Suppressor macrophage treated with lipopolysaccharide for 4 hours (primary cell): ENCODE data around the gene AIF1L.

Experiments used
- DNase-seq: peaks from one replicate; pipeline ENCODE4 v3.0.0-alpha.2; 2020

The AIF1L gene

DNA sequence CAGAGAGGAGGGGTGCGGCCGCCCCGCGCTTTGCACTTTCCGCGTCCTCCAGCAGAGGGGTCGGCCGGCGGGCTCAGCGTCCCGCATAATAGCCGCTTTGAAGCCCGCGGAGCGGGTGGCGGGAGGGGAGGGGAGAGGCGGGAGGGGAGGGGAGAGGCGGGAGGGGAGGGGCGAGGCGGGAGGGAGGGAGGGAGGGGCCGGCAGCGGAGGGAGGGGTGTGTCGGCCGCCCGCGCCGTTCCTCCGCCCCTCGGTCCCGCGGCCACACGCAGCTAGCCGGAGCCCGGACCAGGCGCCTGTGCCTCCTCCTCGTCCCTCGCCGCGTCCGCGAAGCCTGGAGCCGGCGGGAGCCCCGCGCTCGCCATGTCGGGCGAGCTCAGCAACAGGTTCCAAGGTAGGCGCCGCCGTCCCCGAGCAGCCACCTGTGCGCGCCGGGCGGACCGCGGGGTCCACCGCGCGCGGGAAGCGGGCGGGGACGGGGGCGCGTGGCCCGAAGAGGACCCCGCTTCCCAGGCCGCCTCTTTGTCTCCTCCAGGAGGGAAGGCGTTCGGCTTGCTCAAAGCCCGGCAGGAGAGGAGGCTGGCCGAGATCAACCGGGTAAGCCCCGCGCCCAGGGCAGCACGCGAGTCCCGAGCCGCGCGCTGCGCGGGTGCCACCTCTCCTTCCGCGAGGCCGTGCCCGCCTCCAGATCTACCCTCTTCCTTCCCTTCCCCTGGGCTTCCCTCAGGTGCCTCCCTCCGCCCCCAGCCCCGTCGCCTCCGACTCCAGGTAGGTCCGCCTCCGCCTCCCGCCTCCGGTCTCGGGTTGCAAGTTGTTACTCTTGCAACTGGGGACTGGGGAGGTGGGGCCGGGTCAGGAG is at the start of gene AIF1L:
AIF1L (plus strand) TSS at position 263 of the 857 bp plus-strand sequence; CDS start at position 362, 99 bp downstream.
- no peak for DNase-seq

DNA sequence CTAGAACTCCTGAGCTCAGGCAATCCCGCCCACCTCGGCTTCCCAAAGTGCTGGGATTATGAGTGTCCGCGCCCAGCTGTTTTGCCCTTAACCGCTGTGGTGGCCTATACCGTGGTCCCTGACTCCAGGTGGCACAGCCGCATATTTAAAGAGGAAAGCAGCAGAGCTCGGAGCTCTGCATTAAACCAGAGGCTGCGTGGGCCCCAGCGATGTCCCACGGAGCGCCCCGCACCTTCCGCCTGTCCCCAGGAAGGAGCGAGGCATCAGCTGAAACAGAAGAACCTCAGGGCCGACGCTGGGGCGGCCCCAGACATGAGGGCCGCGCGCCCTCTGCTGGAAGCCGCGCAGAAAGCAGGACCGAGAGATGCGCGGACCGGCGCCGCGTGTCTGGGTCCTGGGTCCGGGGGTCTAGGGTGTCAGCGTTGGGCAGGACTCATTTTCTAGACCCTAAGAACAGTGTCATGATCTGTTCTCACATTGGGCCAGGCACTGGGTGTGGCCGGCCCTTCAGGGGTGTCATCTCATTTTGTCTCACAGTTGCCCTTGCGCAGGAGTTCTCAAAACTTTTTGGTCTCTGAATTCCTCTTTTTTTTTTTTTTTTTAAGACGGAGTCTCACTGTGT is 49.6 kb upstream of the AIF1L start:
- peak; percentile 86 for DNase-seq

- DNase-seq: no peak
Measured at GRCh38 chr9:131048332-131048731, 48.0 kb upstream of the AIF1L start.

GRCh38 chr9:131048820-131049219 is 47.5 kb upstream of the AIF1L start:
- DNase-seq: no peak

DNA sequence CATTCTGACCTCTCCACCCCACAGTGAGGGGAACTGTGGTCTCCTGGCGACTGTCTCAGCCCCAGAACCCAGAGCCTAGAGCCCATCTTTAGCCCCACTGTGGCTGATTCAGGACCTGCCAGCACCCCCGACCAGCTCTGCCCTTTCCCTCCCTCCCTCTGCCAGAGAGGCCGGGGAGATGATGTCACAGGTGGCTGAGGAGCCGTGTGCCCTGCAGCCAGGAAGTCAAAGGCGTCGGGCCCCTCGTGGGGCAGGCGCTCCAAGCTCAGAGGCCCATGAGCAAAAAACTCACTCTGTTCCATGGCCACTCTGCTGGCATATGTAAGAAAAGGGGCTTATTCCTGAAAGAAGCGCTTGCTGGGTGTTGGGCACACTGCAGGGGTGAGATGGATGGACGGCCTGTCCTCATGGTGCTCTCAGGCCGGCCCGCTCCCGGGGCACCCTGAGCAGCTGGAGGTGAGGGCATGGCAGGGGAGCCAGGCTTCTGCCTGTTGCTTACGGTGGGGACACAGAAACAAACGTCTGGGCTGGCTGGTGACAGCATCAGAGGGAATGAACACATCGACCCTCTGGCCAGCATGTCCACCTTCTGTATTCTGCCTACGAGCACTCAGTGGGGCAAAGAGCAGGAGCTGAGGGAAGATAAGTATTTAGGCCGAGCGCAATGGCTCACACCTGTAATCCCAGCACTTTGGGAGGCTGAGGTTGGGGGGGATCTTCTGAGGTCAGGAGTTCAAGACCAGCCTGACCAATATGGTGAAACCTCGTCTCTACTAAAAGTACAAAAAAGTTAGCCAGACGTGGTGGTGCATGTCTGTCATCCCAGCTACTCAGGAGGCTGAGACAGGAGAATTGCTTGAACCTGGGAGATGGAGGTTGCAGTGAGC is 46.3 kb upstream of the AIF1L start:
- no peak for DNase-seq

- no peak for DNase-seq
Measured at GRCh38 chr9:131050831-131051230, 45.5 kb upstream of the AIF1L start.

GRCh38 chr9:131051592-131052517 is 44.5 kb upstream of the AIF1L start:
- no peak for DNase-seq

- DNase-seq: no peak
Measured at GRCh38 chr9:131053896-131054295, 42.4 kb upstream of the AIF1L start.

DNA sequence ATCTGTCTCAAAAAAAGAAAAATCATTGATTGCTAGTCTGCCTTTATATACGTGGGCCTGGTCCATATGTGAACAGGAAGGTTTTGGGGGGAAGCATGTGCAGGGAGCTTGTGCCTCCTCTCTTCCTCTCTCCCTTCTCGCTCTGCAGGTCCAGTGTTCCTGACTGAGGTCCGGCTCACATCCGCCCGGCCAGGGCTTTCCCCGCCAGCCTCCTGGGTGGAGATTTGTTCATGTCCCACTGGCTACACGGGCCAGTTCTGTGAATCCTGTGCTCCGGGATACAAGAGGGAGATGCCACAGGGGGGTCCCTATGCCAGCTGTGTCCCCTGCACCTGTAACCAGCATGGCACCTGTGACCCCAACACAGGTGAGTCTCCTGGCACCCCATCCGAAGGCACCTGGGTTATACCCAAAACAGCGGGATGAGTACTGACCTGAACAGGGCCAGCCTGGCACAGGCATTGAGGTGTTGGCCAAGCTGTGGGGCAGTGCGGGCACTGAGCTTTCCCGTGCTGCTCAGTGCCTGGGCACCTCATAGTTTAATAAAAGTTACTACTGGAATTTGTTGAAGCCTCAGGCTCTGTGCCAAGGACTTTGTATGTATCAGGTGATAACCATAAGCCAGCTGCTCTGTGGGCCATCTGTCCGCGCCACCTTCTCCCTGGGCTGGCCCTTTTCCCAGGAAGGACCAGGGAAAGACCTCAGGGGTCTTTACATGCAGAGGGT is 39.4 kb upstream of the AIF1L start:
- no peak for DNase-seq

DNA sequence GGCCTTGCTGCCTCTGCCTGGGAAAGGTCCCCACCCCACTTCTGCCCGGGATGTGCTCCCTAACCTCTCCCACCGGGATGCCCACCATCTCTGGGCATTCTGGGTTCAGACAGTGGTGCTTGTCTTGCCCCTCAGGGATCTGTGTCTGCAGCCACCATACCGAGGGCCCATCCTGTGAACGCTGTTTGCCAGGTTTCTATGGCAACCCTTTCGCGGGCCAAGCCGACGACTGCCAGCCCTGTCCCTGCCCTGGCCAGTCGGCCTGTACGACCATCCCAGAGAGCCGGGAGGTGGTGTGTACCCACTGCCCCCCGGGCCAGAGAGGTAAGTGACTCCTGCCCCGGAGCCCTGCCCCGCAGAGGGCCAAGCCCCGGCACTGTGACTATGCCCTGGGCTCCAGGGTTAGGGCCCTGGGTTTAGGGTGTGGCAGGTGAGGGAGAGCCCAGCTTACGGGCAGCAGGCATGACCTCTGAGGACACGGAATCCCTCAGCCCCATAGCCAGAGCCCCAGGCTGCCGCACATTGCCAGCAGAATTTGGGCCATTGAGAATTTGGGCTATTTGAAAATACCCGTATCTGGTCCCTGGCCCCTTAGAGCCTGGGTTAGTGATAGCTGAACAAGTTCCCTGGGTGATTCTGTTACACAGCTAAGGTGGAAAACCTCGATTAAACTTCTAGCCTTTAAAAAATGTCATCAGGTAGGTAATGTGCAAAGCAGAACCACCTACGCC is 35.3 kb upstream of the AIF1L start:
- DNase-seq: no peak

DNA sequence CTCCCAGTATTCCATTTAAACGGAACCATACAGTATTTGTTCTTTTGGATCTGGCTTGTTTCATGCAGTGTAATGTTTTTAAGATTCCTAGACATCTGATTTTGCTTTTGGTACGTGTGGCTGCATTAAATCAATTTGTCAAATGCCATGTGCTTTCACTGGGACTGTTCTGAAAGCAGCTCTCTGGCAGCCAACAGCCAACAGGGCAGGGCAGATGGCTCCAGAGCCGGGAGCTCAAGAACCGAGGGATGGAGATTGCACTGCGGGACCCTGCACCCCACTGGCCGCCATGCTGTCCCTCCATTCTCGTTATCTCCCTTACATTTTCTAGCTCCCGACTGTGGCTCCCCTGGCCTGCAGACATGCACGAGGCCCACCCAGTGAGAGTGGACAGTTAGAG is 33.4 kb upstream of the AIF1L start:
- DNase-seq: no peak

- no peak for DNase-seq
Measured at GRCh38 chr9:131065599-131065998, 30.7 kb upstream of the AIF1L start.

GRCh38 chr9:131067625-131068024 is 28.7 kb upstream of the AIF1L start:
- no peak for DNase-seq

GRCh38 chr9:131068076-131068816 is 28.1 kb upstream of the AIF1L start:
- DNase-seq: no peak

GRCh38 chr9:131069699-131070098 is 26.6 kb upstream of the AIF1L start:
- no peak for DNase-seq

- no peak for DNase-seq
Measured at GRCh38 chr9:131072107-131072870, 24.0 kb upstream of the AIF1L start.

GRCh38 chr9:131072871-131073237 is 23.5 kb upstream of the AIF1L start:
- DNase-seq: no peak

DNA sequence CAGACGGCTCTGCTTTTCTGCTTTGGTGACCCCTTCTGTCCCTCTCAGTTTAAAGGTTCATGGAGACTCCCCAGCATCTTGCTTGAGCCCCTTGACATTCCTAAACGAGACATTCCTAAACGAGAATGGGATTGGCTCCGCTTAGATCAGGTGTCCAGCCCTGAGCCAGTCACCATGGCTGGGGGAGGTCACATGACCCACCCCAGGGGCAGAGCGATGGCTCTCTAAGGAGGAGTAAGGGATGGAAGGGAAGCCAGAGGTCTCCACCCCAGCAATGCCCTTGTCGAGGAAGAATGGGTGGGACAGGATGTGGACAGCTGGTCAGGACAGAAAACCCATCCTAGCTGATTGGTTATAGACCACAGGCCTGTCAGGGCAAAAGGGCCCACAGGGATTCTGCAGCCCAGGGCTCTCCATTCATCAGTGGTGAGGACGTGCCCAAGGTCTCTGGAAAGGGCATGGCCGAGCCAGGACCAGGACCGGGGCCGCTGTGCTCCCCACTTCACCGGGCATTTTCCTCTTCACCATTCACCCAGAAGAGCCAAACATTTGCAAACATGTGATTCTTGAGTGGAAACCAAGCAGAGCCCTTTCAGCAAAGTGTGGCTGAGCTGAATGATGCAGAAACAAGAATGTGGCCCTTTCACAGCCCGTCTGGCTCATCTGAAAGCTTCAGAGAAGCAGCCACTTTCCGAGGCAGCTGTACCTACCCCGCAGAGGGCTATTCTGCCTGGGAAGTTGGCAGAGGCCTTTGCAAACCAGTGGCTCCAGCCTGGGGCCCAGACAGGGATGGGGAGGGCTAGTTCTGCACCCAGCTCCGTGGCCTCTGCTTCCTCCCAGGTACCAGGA is 19.8 kb upstream of the AIF1L start:
- no peak for DNase-seq
